ENCODE data around the gene SMIM31.

DNA sequence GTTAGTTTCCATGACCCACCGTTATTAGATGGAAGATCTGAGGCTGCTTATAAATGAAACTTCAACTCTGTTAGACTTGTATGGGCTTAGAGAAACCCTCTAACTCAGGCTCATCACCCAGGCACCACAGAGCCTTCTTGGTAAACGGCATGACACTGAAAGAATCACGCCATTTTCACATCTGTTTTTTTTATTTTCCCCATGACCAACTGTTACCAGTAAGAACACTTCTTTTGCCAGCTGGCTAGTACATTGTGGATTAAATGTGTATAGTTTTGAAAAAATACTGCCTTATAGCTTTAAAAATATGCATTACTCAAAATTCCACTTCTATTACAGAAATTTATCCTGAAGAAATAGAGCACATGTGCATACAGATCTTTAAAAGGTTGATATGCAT, 75.0 kb downstream of the SMIM31 start:
- TF ChIP-seq, protein P1, sequence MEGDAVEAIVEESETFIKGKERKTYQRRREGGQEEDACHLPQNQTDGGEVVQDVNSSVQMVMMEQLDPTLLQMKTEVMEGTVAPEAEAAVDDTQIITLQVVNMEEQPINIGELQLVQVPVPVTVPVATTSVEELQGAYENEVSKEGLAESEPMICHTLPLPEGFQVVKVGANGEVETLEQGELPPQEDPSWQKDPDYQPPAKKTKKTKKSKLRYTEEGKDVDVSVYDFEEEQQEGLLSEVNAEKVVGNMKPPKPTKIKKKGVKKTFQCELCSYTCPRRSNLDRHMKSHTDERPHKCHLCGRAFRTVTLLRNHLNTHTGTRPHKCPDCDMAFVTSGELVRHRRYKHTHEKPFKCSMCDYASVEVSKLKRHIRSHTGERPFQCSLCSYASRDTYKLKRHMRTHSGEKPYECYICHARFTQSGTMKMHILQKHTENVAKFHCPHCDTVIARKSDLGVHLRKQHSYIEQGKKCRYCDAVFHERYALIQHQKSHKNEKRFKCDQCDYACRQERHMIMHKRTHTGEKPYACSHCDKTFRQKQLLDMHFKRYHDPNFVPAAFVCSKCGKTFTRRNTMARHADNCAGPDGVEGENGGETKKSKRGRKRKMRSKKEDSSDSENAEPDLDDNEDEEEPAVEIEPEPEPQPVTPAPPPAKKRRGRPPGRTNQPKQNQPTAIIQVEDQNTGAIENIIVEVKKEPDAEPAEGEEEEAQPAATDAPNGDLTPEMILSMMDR (IDR thresholded peaks at IDR 0.05) = no peak
- TF ChIP-seq POLR2A (IDR thresholded peaks at IDR 0.05) (no peak), POLR2AphosphoS5 (IDR thresholded peaks at IDR 0.05) (no peak)
